ENCODE data around the gene CLDN6.

The CLDN6 gene

GRCh38 chr16:3017794-3018506 lies at the start of gene CLDN6:
TSS of gene CLDN6 (minus strand) at chr16:3018183. CDS start at chr16:3016021, 2,162 bp downstream.
- Histone ChIP-seq H3K4me1 (ENCODE audit: control insufficient read depth, insufficient read depth, low read length) (peaks cover 44% of the 10 kb centered on the region), H3K36me3 (ENCODE audit: control insufficient read depth, insufficient read depth, low read length) (peaks cover 20% of the 10 kb centered on the region), H3K27me3 (ENCODE audit: control insufficient read depth, insufficient read depth, low read length) (no peaks in the 10 kb centered on the region), H3K27ac (ENCODE audit: low read depth, low read length) (peak within 1 kb of the TSS; percentile 99), H3K9me3 (ENCODE audit: control insufficient read depth, insufficient read depth, low read length) (no peaks in the 10 kb centered on the region), H3K9ac (ENCODE audit: low read depth, low read length) (peak within 1 kb of the TSS; percentile 96), H3K4me3 (ENCODE audit: low read depth, low read length) (peak within 1 kb of the TSS; percentile 97)

GRCh38 chr16:3066440-3066748 lies 48.4 kb upstream of the CLDN6 start:
- no peak overlapping the region for H3K27ac ChIP-seq (ENCODE audit: low read depth, low read length)
- H3K4me3 ChIP-seq (ENCODE audit: low read depth, low read length): no peak overlapping the region
- no peak overlapping the region for H3K9ac ChIP-seq (ENCODE audit: low read depth, low read length)
- H3K9me3 ChIP-seq (ENCODE audit: control insufficient read depth, insufficient read depth, low read length): no peaks in the 10 kb centered on the region
- no peaks in the 10 kb centered on the region for H3K36me3 ChIP-seq (ENCODE audit: control insufficient read depth, insufficient read depth, low read length)
- peaks cover 9% of the 10 kb centered on the region; the same call in 1 of the 2 replicates for H3K4me1 ChIP-seq (ENCODE audit: control insufficient read depth, insufficient read depth, low read length)
- no peaks in the 10 kb centered on the region for H3K27me3 ChIP-seq (ENCODE audit: control insufficient read depth, insufficient read depth, low read length)

- Histone ChIP-seq H3K27me3 (ENCODE audit: control insufficient read depth, insufficient read depth, low read length) (no peaks in the 10 kb centered on the region), H3K4me1 (ENCODE audit: control insufficient read depth, insufficient read depth, low read length) (peaks cover 9% of the 10 kb centered on the region; the same call in 1 of the 2 replicates), H3K9me3 (ENCODE audit: control insufficient read depth, insufficient read depth, low read length) (no peaks in the 10 kb centered on the region), H3K9ac (ENCODE audit: low read depth, low read length) (no peak overlapping the region), H3K36me3 (ENCODE audit: control insufficient read depth, insufficient read depth, low read length) (no peaks in the 10 kb centered on the region), H3K27ac (ENCODE audit: low read depth, low read length) (no peak overlapping the region), H3K4me3 (ENCODE audit: low read depth, low read length) (no peak overlapping the region)
Measured at GRCh38 chr16:3065742-3066439, 47.9 kb upstream of the CLDN6 start.

DNA sequence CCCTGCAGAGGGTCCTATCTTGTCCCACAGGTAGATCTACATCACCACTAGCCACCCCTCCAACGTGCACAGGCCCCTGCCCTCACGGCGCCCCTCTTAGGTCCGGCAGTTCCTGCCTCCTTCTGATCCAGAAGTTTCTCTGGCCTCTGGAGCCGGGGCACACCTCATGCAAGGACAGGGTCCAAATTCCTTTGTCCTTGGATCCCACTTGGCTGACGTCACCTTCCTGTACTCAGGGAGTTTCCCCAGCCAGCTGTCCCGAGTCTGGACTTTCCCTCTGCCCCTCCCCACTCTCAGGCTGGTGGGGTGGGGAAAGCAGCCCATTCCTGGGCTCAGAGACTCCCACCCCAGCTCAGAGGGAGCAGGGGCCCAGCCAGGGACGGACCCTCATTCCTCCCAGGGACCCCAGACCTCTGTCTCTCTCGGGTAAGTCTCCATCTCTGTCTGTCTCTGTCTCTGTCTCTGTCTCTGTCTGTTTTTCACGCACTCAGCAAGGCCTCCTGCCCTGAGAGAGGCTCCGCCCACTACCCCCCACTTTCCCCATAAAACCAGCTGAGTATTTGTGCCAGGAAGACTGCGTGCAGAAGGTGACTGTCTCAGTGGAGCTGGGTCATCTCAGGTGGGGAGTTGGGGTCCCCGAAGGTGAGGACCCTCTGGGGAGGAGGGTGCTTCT lies 47.2 kb upstream of the CLDN6 start, which contains the start of gene IL32:
Gene IL32, plus strand, starts transcription at position 572 of the 673 bp plus-strand sequence. CDS start 172 bp downstream, outside the sequence.
- Histone ChIP-seq H3K27ac (ENCODE audit: low read depth, low read length) (peak within 1 kb of the TSS; percentile 22), H3K9me3 (ENCODE audit: control insufficient read depth, insufficient read depth, low read length) (no peaks in the 10 kb centered on the region), H3K9ac (ENCODE audit: low read depth, low read length) (no peak within 1 kb of the TSS), H3K4me3 (ENCODE audit: low read depth, low read length) (no peak within 1 kb of the TSS), H3K4me1 (ENCODE audit: control insufficient read depth, insufficient read depth, low read length) (peaks cover 9% of the 10 kb centered on the region; the same call in 1 of the 2 replicates), H3K27me3 (ENCODE audit: control insufficient read depth, insufficient read depth, low read length) (no peaks in the 10 kb centered on the region; the same call in 1 of the 2 replicates), H3K36me3 (ENCODE audit: control insufficient read depth, insufficient read depth, low read length) (no peaks in the 10 kb centered on the region)

DNA sequence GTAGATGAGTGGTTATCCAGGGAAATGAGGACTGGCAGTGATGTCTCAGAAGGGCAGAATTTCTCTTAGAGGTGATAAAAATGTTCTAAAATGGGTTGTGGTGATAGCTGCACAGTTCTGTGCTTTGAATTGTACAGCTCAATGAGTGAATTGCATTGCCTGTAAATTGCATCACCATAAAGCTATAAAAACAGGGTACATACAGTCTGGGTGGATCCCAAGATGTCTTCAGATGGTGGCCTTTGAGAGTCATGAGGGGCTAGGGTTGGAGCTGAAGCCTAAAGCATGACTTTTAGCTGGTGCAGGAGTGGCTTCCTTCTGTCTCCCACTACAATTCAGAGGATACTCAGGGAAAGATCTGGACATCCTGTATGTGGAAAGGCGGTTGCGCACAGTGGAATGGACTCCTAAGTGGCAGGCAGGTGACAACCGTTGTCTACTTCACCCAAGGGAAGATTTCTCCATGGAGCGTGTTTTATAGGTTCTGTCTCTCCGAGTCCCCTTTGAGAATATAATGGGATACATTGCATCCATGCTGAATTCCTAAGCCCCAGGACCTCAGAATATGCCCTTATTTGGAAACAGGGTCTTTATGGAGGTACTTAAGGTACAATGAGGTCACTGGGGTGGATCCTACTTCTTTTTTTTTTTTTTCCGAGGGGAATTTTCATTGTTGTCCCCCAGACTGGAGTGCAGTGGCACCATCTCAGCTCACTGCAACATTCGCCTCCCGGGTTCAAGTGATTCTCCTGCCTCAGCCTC lies 45.8 kb upstream of the CLDN6 start:
- Histone ChIP-seq H3K4me1 (ENCODE audit: control insufficient read depth, insufficient read depth, low read length) (peaks cover 16% of the 10 kb centered on the region; the same call in 1 of the 2 replicates), H3K9me3 (ENCODE audit: control insufficient read depth, insufficient read depth, low read length) (no peaks in the 10 kb centered on the region), H3K27me3 (ENCODE audit: control insufficient read depth, insufficient read depth, low read length) (no peaks in the 10 kb centered on the region; the same call in 1 of the 2 replicates), H3K36me3 (ENCODE audit: control insufficient read depth, insufficient read depth, low read length) (no peaks in the 10 kb centered on the region), H3K4me3 (ENCODE audit: low read depth, low read length) (no peak overlapping the region), H3K9ac (ENCODE audit: low read depth, low read length) (no peak overlapping the region; the same call in 1 of the 2 replicates), H3K27ac (ENCODE audit: low read depth, low read length) (peak overlapping the region; percentile 37)

DNA sequence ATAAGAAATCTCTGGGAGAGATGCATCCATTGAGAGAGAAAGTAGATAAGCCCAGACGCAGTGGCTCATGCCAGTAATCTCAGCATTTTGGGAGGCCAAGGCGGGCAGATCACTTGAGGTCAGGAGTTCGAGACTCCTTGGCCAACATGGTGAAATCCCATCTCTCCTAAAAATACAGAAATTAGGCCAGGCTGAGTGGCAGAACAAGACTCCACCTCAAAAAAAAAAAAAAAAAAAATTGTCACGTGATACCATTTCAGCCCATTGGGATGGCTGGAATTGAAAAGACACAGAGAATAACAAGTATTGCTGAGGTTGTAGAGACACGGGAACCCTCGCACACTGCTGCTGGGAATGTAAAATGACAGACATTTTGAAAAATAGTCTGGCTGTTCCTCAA lies 44.6 kb upstream of the CLDN6 start:
- H3K4me1 ChIP-seq (ENCODE audit: control insufficient read depth, insufficient read depth, low read length): peaks cover 16% of the 10 kb centered on the region; the same call in 1 of the 2 replicates
- H3K9me3 ChIP-seq (ENCODE audit: control insufficient read depth, insufficient read depth, low read length): no peaks in the 10 kb centered on the region
- no peak overlapping the region for H3K27ac ChIP-seq (ENCODE audit: low read depth, low read length)
- no peaks in the 10 kb centered on the region for H3K36me3 ChIP-seq (ENCODE audit: control insufficient read depth, insufficient read depth, low read length)
- H3K9ac ChIP-seq (ENCODE audit: low read depth, low read length): no peak overlapping the region
- H3K27me3 ChIP-seq (ENCODE audit: control insufficient read depth, insufficient read depth, low read length): no peaks in the 10 kb centered on the region; the same call in 1 of the 2 replicates
- H3K4me3 ChIP-seq (ENCODE audit: low read depth, low read length): no peak overlapping the region

DNA sequence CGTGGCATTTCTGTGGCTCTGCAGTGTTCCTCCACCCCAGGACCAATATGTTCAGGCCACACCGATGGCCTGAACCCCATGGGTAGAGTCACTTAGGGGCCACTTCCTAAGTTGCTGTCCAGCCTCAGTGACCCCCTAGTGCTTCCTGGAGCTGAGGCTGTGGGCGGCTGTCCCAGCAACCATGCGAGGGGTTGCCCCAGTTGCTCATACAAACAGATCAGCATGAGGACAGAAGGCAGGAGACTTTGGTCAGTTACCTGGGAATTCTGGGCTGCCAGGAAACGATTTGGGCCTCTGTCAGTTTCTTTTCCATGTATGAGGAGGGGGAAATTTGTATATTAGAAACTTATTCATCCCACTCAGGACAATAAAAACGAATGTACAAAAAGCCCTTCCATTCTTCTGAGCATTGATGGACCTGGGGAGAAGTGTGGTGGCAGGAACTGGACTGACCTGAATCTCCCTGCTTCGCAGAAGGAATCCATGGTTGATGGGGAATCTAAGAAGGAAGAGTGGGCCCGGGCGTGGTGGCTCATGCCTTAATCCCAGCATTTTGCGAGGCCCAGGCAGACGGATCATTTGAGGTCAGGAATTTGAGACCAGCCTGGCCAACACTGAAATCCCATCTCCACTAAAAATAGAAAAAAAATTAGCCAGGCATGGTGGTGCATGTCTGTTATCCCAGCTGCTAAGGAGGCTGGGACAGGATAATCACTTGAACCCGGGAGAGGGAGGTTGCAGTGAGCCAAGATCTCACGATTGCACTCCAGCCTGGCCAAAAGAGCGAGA lies 42.5 kb upstream of the CLDN6 start:
- peaks cover 14% of the 10 kb centered on the region; the same call in 1 of the 2 replicates for H3K4me1 ChIP-seq (ENCODE audit: control insufficient read depth, insufficient read depth, low read length)
- H3K36me3 ChIP-seq (ENCODE audit: control insufficient read depth, insufficient read depth, low read length): no peaks in the 10 kb centered on the region
- H3K27me3 ChIP-seq (ENCODE audit: control insufficient read depth, insufficient read depth, low read length): no peaks in the 10 kb centered on the region; the same call in 1 of the 2 replicates
- no peaks in the 10 kb centered on the region for H3K9me3 ChIP-seq (ENCODE audit: control insufficient read depth, insufficient read depth, low read length)
- no peak overlapping the region for H3K4me3 ChIP-seq (ENCODE audit: low read depth, low read length)
- H3K27ac ChIP-seq (ENCODE audit: low read depth, low read length): no peak overlapping the region
- no peak overlapping the region for H3K9ac ChIP-seq (ENCODE audit: low read depth, low read length)

DNA sequence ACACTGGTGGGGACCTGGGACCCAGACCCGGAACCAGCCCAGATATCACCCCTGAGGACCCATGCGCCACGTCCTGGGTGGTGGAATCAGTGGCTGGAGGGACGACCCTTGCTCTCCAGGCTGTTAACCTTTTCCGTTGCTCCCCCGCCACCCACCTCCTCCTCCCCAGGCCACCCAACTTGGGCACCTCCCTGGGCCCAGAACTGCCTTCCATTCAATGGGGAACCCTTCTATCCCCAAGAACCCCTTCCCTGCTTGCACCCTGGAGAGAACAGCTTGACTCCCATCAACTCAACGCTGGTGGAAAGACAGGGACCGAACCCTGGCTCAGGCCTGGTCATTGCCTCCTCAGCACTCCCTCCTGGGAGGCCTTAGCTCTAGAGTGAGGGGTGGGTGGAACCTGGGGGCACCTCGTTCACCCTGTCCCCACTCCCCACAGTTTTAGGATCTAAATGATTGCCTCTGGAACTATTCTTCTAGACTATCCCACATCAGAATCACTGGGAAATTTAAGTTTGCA lies 41.8 kb upstream of the CLDN6 start:
- no peaks in the 10 kb centered on the region; the same call in 1 of the 2 replicates for H3K27me3 ChIP-seq (ENCODE audit: control insufficient read depth, insufficient read depth, low read length)
- peak overlapping the region; percentile 34; the same call in 1 of the 2 replicates for H3K9ac ChIP-seq (ENCODE audit: low read depth, low read length)
- H3K9me3 ChIP-seq (ENCODE audit: control insufficient read depth, insufficient read depth, low read length): no peaks in the 10 kb centered on the region
- H3K27ac ChIP-seq (ENCODE audit: low read depth, low read length): peak overlapping the region; percentile 55
- H3K4me3 ChIP-seq (ENCODE audit: low read depth, low read length): peak overlapping the region; percentile 90
- peaks cover under 1% of the 10 kb centered on the region; the same call in 1 of the 2 replicates for H3K36me3 ChIP-seq (ENCODE audit: control insufficient read depth, insufficient read depth, low read length)
- H3K4me1 ChIP-seq (ENCODE audit: control insufficient read depth, insufficient read depth, low read length): peaks cover 7% of the 10 kb centered on the region; the same call in 1 of the 2 replicates

DNA sequence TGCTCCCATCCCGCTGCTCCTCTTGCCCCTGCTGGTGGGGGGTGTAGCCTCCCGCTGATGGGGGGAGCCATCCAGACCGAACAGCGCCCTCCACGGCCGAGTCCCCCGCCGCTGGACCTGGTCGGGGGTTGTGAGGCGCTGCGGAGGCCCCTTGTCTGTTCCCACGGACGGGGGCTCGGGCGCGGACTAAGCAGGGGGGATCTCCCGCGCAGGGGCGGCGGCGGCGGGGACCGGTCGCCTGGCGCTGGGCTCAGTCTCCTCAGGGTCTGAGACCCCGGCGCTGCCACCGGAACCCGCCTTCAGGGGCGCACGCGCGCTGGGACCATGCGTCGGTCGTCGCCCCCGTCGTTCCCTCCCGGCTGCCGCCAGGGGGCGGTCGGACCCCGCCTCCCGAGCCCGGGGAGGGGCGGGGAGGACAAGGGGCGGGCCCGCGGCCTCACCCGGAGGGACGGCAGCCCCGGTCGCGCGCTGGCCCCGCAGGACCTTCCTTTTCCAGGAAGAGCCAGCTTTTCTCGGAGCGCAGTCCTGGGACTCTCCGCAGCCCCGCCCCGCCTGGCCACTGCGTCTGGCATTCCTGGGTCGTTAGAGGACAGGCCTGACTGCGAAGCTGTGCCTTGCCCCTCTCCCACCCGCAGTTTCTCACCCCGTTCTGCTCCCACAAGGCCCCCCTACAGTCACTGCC lies 41.2 kb upstream of the CLDN6 start:
- Histone ChIP-seq H3K9ac (ENCODE audit: low read depth, low read length) (peak overlapping the region; percentile 64; the same call in 1 of the 2 replicates), H3K4me1 (ENCODE audit: control insufficient read depth, insufficient read depth, low read length) (peaks cover 7% of the 10 kb centered on the region; the same call in 1 of the 2 replicates), H3K27me3 (ENCODE audit: control insufficient read depth, insufficient read depth, low read length) (no peaks in the 10 kb centered on the region; the same call in 1 of the 2 replicates), H3K4me3 (ENCODE audit: low read depth, low read length) (peak overlapping the region; percentile 90), H3K27ac (ENCODE audit: low read depth, low read length) (peak overlapping the region; percentile 55), H3K36me3 (ENCODE audit: control insufficient read depth, insufficient read depth, low read length) (peaks cover 3% of the 10 kb centered on the region; the same call in 1 of the 2 replicates), H3K9me3 (ENCODE audit: control insufficient read depth, insufficient read depth, low read length) (no peaks in the 10 kb centered on the region)
